GM12892 (cell line): ENCODE results near the gene TRIP12. TPM values are rescaled to one million over a fixed set of nuclear protein-coding genes. Genes with fewer than 3 reads are reported as not detected.
"Not testable (repeated sequence)": the region's sequence is repeated elsewhere in the genome, so short reads cannot be mapped to it uniquely, and the experiment has no call there.

Experiments
- DNase-seq: peaks from one replicate; pipeline ENCODE4 v3.0.0; 2011; ENCODE audit not compliant: insufficient read length
- FAIRE-seq: peaks from 2 replicates; lab custom pipeline; 2011; peaks lifted over from hg19 to GRCh38; lab: Jason Lieb, UNC
- POLR2A ChIP-seq: IDR thresholded peaks from 2 replicates; pipeline ENCODE4 v1.6.1; 2011; ENCODE audit warnings: low read depth, low read length, control low read depth
- POLR2AphosphoS5 ChIP-seq: IDR thresholded peaks from 2 replicates; pipeline ENCODE4 v1.6.1; 2011; ENCODE audit warnings: low read depth, low read length, control low read depth
- TAF1 ChIP-seq: IDR thresholded peaks from 2 replicates; pipeline ENCODE4 v1.6.1; 2011; ENCODE audit warnings: low read depth, mild to moderate bottlenecking, control low read depth, low read length, borderline replicate concordance
- polyA plus RNA-seq: library from polyadenylated mRNA; unstranded; fragments of >200 nt; gene quantifications from one replicate; pipeline ENCODE4 v1.2.1, GENCODE V29; 2012; ENCODE audit warnings: missing spikeins, inconsistent platforms; ENCODE audit not compliant: missing spikeins

Gene TRIP12
- 77.7 TPM for polyA plus RNA-seq

GRCh38 chr2:229921892-229922448, at the start of gene TRIP12:
Gene TRIP12, minus strand, starts transcription at chr2:229922009. Its CDS starts 41,930 bp downstream, at chr2:229880079.
- DNase-seq = peak; percentile 86
- TF ChIP-seq TAF1 (peak; percentile 15; the same call in 1 of the 2 replicates), POLR2AphosphoS5 (0 out of 2 replicates have a peak, but pooled peaks have one; percentile 10), POLR2A (peak; percentile 44; the same call in 1 of the 2 replicates)
- FAIRE-seq = peak; percentile 97

GRCh38 chr2:229971298-229971790, 49.5 kb upstream of the TRIP12 start:
- DNase-seq = no peak
- no peak for FAIRE-seq
- no peak for TF ChIP-seq POLR2AphosphoS5
- no peak for TF ChIP-seq POLR2A
- no peak for TF ChIP-seq TAF1

GRCh38 chr2:229970406-229970805, 48.6 kb upstream of the TRIP12 start:
- FAIRE-seq (no peak), DNase-seq (no peak)
- TF ChIP-seq TAF1 (no peak), POLR2A (no peak), POLR2AphosphoS5 (no peak)

GRCh38 chr2:229969921-229970320, 48.1 kb upstream of the TRIP12 start:
- FAIRE-seq (no peak), DNase-seq (no peak)
- TF ChIP-seq POLR2AphosphoS5 = no peak
- no peak for TF ChIP-seq POLR2A
- no peak for TF ChIP-seq TAF1

- FAIRE-seq, DNase-seq: not testable (repeated sequence)
These were observed 41.8 kb upstream of the TRIP12 start for GRCh38 chr2:229963596-229963995.

- TF ChIP-seq POLR2A (no peak), POLR2AphosphoS5 (no peak), TAF1 (no peak)
- DNase-seq = no peak
- FAIRE-seq = no peak
These were observed 34.7 kb upstream of the TRIP12 start for GRCh38 chr2:229956491-229956890.

GRCh38 chr2:229955663-229956062, 33.9 kb upstream of the TRIP12 start:
- FAIRE-seq (no peak), DNase-seq (no peak)
- TF ChIP-seq POLR2A (no peak), TAF1 (no peak), POLR2AphosphoS5 (no peak)

- DNase-seq (no peak), FAIRE-seq (no peak)
- TF ChIP-seq POLR2AphosphoS5 (no peak), TAF1 (no peak), POLR2A (no peak)
These were observed 30.5 kb upstream of the TRIP12 start for GRCh38 chr2:229952256-229952835.

- no peak for TF ChIP-seq TAF1
- no peak for TF ChIP-seq POLR2AphosphoS5
- TF ChIP-seq POLR2A = no peak
- FAIRE-seq (no peak), DNase-seq (no peak)
These were observed 25.7 kb upstream of the TRIP12 start for GRCh38 chr2:229947544-229947943.

- FAIRE-seq (no peak), DNase-seq (no peak)
- no peak for TF ChIP-seq TAF1
- no peak for TF ChIP-seq POLR2A
- no peak for TF ChIP-seq POLR2AphosphoS5
These were observed 24.2 kb upstream of the TRIP12 start for GRCh38 chr2:229945975-229946374.

- FAIRE-seq (no peak), DNase-seq (no peak)
- TF ChIP-seq TAF1 (no peak), POLR2A (no peak)
These were observed 22.1 kb upstream of the TRIP12 start for GRCh38 chr2:229943770-229944449.

- no peak for TF ChIP-seq POLR2A
- TF ChIP-seq TAF1 = no peak
- TF ChIP-seq POLR2AphosphoS5 = no peak
- FAIRE-seq = no peak
These were observed 21.4 kb upstream of the TRIP12 start for GRCh38 chr2:229943171-229943570.

GRCh38 chr2:229942671-229943070, 20.9 kb upstream of the TRIP12 start:
- no peak for TF ChIP-seq POLR2A
- no peak for TF ChIP-seq TAF1
- no peak for TF ChIP-seq POLR2AphosphoS5
- DNase-seq (no peak), FAIRE-seq (no peak)

More at GRCh38 chr2:229943171-229943570, 21.4 kb upstream of the TRIP12 start:
- no peak for DNase-seq
